Fibroblast of lung (primary cell): ENCODE results near the gene YWHAG. TPM values are rescaled to one million over a fixed set of nuclear protein-coding genes. Genes with fewer than 3 reads are reported as not detected.
A peak's percentile ranks its signal among the peaks of the same experiment; 100 is the strongest.
"Not testable (repeated sequence)": the region's sequence is repeated elsewhere in the genome, so short reads cannot be mapped to it uniquely, and the experiment has no call there.

ENCODE experiments used
- DNase-seq, 2 donors: peaks; one replicate each; pipeline versions ENCODE4 v3.0.0 to v3.0.0-alpha.2; 2010; ENCODE audit warnings: low read depth in 2 of 2
- H2AFZ ChIP-seq: 2 replicates; pipeline ENCODE4 v1.5.1; 2012; ENCODE audit warnings: low read length, control low read depth, inconsistent platforms
- H3K27ac ChIP-seq: 2 replicates; pipeline ENCODE4 v1.5.1; 2011; ENCODE audit warnings: low read length, control low read depth; ENCODE audit not compliant: insufficient read depth
- H3K27me3 ChIP-seq: 2 replicates; pipeline ENCODE4 v1.5.1; 2011; ENCODE audit warnings: mild to moderate bottlenecking, low read length; ENCODE audit not compliant: control insufficient read depth, insufficient read depth
- H3K36me3 ChIP-seq: 2 replicates; pipeline ENCODE4 v1.5.1; 2011; ENCODE audit warnings: low read length; ENCODE audit not compliant: control insufficient read depth, insufficient read depth
- H3K4me1 ChIP-seq: 2 replicates; pipeline ENCODE4 v1.5.1; 2011; ENCODE audit warnings: low read length; ENCODE audit not compliant: control insufficient read depth, insufficient read depth; ENCODE audit errors: extremely low read depth
- H3K4me2 ChIP-seq: 2 replicates; pipeline ENCODE4 v1.5.1; 2011; ENCODE audit warnings: low read length, control low read depth; ENCODE audit not compliant: insufficient read depth; ENCODE audit errors: extremely low read depth
- H3K4me3 ChIP-seq, 4 experiments: fragments of 200-600 bp in 1 of 4; sonication (generic) in 1 of 4; replicated peaks in 1 of 4; 2 replicates each; pipeline ENCODE4 v1.5.1; 2011 to 2016; ENCODE audit warnings: low read length in 4 of 4, low read depth in 3 of 4, mild to moderate bottlenecking in 3 of 4, control low read depth in 2 of 4, inconsistent platforms in 1 of 4, mixed read lengths in 1 of 4; ENCODE audit not compliant: insufficient read depth in 1 of 4; ENCODE audit errors: control extremely low read depth in 1 of 4
- H3K79me2 ChIP-seq: 2 replicates; pipeline ENCODE4 v1.5.1; 2012; ENCODE audit warnings: mild to moderate bottlenecking, low read length, inconsistent platforms; ENCODE audit not compliant: control insufficient read depth, insufficient read depth
- H3K9ac ChIP-seq: 2 replicates; pipeline ENCODE4 v1.5.1; 2011; ENCODE audit warnings: mild to moderate bottlenecking, low read length, control low read depth; ENCODE audit not compliant: insufficient read depth
- H3K9me3 ChIP-seq: 2 replicates; pipeline ENCODE4 v1.5.1; 2012; ENCODE audit warnings: low read depth, low read length; ENCODE audit not compliant: control insufficient read depth, insufficient read depth
- H4K20me1 ChIP-seq: 2 replicates; pipeline ENCODE4 v1.5.1; 2011; ENCODE audit warnings: low read length; ENCODE audit not compliant: control insufficient read depth, insufficient read depth; ENCODE audit errors: extremely low read depth
- EZH2 ChIP-seq: IDR thresholded peaks from 2 replicates; pipeline ENCODE4 v1.5.1; 2012; ENCODE audit warnings: low read length, control low read depth, mild to moderate bottlenecking; ENCODE audit errors: missing control alignments
- polyA plus RNA-seq, 2 donors: library from polyadenylated mRNA; depleted of rRNA in 1 of 2; stranded (reverse) in 1 of 2; unstranded in 1 of 2; fragments of >200 nt; gene quantifications; 2 replicates each; pipeline ENCODE4 v1.2.1, GENCODE V29; 2011 to 2012; ENCODE audit warnings: missing spikeins in 1 of 2
- total RNA-seq: library from RNA; depleted of rRNA; stranded (reverse); fragments of >200 nt; gene quantifications from 2 replicates; pipeline ENCODE4 v1.2.1, GENCODE V29; 2014
- TF ChIP-seq, protein P1 (sequence below), 2 donors: IDR thresholded peaks in 1 of 2; conservative IDR thresholded peaks in 1 of 2; 1 replicate in 1 of 2; 2 replicates in 1 of 2; pipeline ENCODE4 v1.5.1; 2011 to 2012; ENCODE audit warnings: low read length in 2 of 2, control low read depth in 1 of 2, inconsistent platforms in 1 of 2, low read depth in 1 of 2, mild to moderate bottlenecking in 1 of 2

The YWHAG gene
- total and polyA plus RNA-seq, 2 donors (not counting 1 experiment from before 2014, with no cell fraction given): 68.4 to 80.4 TPM

DNA sequence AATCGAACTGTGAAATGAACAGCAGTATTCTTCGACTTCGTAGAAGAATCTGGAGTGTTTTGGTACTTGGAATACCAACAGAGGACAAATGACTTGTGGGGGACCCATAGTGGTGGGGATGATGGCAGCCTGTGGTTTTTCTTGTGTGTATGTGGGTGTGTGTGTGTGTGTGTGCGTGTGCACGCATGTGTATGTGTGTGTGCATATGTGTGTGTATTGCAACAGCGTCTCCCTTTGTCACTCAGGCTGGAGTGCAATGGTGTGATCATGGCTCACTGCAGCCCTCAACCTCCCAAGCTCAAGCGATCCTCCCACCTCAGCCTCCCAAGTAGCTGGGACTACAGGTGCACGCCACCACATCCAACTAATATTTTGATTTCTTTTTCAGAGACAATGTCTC lies 9.4 kb upstream of the YWHAG start:
- Histone ChIP-seq H3K4me2 (no peak overlapping the region), H3K27me3 (no peaks in the 10 kb centered on the region), H3K9me3 (no peaks in the 10 kb centered on the region), H3K4me1 (peaks cover 11% of the 10 kb centered on the region), H4K20me1 (no peaks in the 10 kb centered on the region), H3K79me2 (no peaks in the 10 kb centered on the region), H3K36me3 (no peaks in the 10 kb centered on the region), H3K9ac (no peak overlapping the region), H3K27ac (no peak overlapping the region), H3K4me3 (no peak overlapping the region), H2AFZ (no peak overlapping the region)
- DNase-seq: no peak
- TF ChIP-seq, protein P1, sequence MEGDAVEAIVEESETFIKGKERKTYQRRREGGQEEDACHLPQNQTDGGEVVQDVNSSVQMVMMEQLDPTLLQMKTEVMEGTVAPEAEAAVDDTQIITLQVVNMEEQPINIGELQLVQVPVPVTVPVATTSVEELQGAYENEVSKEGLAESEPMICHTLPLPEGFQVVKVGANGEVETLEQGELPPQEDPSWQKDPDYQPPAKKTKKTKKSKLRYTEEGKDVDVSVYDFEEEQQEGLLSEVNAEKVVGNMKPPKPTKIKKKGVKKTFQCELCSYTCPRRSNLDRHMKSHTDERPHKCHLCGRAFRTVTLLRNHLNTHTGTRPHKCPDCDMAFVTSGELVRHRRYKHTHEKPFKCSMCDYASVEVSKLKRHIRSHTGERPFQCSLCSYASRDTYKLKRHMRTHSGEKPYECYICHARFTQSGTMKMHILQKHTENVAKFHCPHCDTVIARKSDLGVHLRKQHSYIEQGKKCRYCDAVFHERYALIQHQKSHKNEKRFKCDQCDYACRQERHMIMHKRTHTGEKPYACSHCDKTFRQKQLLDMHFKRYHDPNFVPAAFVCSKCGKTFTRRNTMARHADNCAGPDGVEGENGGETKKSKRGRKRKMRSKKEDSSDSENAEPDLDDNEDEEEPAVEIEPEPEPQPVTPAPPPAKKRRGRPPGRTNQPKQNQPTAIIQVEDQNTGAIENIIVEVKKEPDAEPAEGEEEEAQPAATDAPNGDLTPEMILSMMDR (conservative IDR thresholded peaks at IDR 0.05 in 1 of 2, IDR thresholded peaks at IDR 0.05 in 1 of 2; ENCODE audit: low read depth in 1 of 2, low read length in 2 of 2): no peak
- no peak for TF ChIP-seq EZH2

DNA sequence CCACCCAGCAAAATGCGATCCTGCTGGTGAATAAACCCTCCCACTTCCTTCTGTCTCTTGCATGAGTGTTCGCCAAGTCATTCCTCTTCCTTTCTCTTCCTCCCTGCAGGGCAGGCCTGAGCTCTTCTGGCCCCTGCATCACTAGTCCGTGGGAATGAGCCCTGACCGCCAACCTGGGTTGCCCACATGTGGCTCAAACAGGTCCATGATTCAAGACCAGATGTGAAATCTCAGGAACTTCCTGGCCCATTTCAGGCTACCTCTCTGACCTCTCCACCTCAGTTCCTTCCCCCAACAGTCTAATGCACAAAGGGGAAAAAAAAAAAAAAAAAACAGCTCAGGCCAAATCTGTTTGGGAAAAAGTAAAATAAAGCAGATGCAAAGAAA lies 5.4 kb upstream of the YWHAG start:
- Histone ChIP-seq H3K27ac (peak overlapping the region; percentile 84), H3K79me2 (no peaks in the 10 kb centered on the region), H4K20me1 (no peaks in the 10 kb centered on the region), H3K9me3 (no peaks in the 10 kb centered on the region), H3K4me1 (peaks cover 14% of the 10 kb centered on the region), H3K36me3 (no peaks in the 10 kb centered on the region), H3K4me2 (peak overlapping the region; percentile 55), H3K4me3 (peak overlapping the region in 1 of 4 experiments; percentile 17), H3K27me3 (no peaks in the 10 kb centered on the region), H3K9ac (no peak overlapping the region), H2AFZ (peak overlapping the region; percentile 11)
- TF ChIP-seq EZH2: no peak
- TF ChIP-seq, protein P1 (conservative IDR thresholded peaks at IDR 0.05 in 1 of 2, IDR thresholded peaks at IDR 0.05 in 1 of 2; ENCODE audit: low read depth in 1 of 2, low read length in 2 of 2): no peak
- peak; percentile 46 to 77 for DNase-seq

DNA sequence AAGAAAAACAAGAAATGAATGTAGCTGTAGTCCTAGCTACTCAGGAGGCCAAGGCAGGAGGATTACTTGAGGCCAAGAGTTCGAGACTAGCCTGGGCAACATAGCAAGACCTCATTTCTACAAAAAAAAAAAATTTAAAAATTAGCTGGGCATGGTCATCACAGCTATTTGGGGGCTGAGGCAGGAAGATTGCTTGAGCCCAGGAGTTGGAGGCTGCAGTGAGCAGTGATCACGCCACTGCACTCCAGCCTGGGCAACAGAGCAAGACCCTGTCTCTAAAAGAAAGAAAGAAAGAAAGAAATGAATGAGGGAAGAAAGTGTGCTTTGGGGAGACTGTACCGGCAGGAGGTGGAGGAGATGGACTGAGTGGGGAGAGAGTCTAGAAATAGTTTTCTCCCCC lies 5.0 kb upstream of the YWHAG start:
- H4K20me1 ChIP-seq, H3K4me3 ChIP-seq, H3K9me3 ChIP-seq, H3K9ac ChIP-seq, DNase-seq, H3K36me3 ChIP-seq, H3K27me3 ChIP-seq, H3K79me2 ChIP-seq: not testable (repeated sequence)
- H3K4me2 ChIP-seq: peak overlapping the region; percentile 55
- H3K27ac ChIP-seq: peak overlapping the region; percentile 84
- H3K4me1 ChIP-seq: peaks cover 14% of the 10 kb centered on the region
- peak overlapping the region; percentile 11 for H2AFZ ChIP-seq
